NCI-H460 (cell line): ENCODE results near the gene SRSF9. TPM values are rescaled to one million over a fixed set of nuclear protein-coding genes. Genes with fewer than 3 reads are reported as not detected.
"Not testable (repeated sequence)": the region's sequence is repeated elsewhere in the genome, so short reads cannot be mapped to it uniquely, and the experiment has no call there.

Experiments
- DNase-seq: peaks from one replicate; pipeline ENCODE4 v3.0.0-alpha.2; 2016; ENCODE audit warnings: low read depth; ENCODE audit errors: extremely low read depth
- total RNA-seq: library from RNA; depleted of rRNA; stranded (reverse); fragments of >200 nt; shearing (Covaris generic); gene quantifications from 2 replicates; pipeline ENCODE4 v1.2.3, GENCODE V29; 2014

Gene SRSF9
- total RNA-seq, 1 experiment from 2014 or later = 126 TPM

DNA sequence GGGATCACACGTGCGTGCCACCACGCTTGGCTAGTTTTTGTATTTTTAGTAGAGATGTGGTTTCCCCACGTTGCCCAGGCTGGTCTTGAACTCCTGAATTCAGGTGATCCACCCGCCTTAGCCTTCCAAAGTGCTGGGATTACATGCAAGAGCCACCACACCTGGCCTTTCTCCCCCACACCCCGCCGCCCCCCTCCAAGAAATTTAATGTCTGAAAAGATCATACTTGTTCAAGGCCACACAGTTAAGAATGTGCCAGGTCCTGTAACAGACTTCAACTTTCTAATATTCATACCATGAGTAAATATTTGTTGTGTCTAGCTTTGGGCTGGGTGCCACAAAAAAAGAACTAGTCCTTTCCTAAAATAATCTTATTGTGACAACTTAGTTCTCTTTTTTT lies 14.2 kb downstream of the SRSF9 start:
- no peak for DNase-seq

DNA sequence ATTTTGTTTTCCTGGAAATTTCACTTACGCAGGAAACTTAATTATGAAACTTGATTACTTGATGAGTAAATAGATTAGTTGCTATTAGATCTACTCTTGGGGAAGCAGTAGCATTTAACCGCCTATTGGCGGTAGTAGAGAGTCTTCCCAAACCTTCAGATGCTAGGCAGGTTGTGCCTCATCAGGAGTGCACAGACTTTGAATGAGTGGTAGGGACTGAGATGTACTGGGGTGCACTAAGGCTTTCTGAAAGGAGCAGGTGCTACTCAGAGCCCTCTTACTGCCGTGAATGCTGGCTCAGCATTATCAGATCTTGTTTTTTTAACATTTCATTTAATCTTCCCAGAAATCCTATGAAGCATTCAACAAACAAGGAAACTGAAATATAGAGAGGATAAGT lies 15.6 kb downstream of the SRSF9 start:
- peak; percentile 42 for DNase-seq

DNA sequence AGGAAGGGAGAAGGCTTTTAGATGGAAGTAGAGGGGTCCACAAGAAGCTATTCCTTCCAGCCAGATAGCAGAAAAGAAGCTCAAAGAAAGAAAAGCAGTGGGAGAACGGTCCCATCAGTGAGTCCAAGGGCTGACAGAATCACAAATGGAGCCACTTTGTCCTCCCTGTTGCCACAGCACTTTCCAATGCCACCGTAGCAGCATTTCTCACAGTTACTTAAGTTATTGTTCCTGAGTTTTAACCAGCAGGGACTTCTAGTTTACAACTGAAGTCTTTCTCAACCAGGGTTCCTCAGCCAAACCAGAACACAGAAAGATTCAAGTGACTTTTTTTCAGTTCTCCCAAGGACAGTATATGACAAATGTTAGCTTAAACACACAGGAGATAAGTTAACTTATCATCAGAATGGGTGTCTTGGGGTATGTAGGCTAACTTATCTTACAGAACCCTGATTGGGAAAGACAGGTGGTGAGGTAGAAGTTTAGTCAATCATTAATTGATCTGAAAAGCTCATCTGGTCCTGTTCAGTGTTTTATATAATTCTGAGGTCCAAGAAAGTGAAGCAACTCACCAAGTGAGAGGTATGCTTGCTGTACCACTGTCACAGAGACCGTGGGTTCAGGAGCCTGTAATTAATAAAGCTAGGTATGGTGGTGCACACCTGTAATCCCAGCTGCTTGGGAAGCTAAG lies 16.3 kb downstream of the SRSF9 start:
- DNase-seq = no peak

DNA sequence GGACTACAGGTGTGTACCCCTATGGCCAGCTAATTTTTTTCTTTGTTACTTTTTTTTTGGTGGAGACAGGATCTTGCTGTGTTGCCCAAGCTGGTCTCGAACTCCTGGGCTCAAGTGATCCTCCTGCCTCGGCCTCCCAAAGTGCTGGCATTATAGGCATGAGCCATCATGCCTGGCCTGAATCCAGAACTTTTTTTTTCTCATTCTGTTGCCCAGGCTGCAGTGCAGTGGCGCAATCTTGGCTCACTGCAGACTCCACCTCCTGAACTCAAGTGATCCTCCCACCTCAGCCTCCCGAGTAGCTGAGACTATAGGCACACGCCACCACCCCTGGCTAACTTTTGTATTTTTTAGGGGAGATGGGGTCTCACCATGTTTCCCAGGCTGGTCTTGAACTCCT lies 17.0 kb downstream of the SRSF9 start:
- not testable (repeated sequence) for DNase-seq

DNA sequence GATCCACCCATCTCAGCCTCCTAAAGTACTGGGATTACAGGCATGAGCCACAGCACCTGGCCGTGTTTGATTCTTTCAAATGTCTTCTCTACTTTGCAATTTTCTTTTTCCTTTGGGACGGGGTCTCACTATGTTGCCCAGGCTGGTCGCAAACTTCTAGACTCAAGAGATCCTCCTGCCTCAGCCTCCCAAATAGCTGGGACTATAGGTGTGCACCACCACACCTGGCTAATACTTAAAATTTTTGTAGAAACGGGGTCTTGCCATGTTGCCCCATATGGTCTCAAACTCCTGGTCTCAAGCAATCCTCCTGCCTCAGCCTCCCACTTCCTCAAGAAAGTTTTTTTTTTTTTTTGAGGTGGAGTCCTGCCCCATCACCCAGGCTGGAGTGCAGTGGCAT lies 21.6 kb downstream of the SRSF9 start:
- DNase-seq = no peak

DNA sequence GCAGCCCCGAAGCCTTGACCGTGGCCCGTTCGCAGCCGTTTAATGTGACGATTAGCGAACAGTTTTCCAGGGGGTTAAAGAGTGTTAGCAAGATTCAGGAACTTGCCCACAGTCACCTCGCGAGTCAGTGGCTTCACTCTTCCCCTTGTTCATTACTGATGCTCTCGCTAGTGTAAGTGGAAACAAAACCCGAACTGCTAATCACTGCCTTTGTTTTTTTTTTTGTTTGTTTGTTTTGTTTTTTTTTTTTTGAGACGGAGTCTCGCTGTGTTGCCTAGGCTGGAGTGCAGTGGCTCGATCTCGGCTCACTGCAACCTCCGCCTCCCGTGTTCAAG lies 22.7 kb downstream of the SRSF9 start:
- not testable (repeated sequence) for DNase-seq

DNA sequence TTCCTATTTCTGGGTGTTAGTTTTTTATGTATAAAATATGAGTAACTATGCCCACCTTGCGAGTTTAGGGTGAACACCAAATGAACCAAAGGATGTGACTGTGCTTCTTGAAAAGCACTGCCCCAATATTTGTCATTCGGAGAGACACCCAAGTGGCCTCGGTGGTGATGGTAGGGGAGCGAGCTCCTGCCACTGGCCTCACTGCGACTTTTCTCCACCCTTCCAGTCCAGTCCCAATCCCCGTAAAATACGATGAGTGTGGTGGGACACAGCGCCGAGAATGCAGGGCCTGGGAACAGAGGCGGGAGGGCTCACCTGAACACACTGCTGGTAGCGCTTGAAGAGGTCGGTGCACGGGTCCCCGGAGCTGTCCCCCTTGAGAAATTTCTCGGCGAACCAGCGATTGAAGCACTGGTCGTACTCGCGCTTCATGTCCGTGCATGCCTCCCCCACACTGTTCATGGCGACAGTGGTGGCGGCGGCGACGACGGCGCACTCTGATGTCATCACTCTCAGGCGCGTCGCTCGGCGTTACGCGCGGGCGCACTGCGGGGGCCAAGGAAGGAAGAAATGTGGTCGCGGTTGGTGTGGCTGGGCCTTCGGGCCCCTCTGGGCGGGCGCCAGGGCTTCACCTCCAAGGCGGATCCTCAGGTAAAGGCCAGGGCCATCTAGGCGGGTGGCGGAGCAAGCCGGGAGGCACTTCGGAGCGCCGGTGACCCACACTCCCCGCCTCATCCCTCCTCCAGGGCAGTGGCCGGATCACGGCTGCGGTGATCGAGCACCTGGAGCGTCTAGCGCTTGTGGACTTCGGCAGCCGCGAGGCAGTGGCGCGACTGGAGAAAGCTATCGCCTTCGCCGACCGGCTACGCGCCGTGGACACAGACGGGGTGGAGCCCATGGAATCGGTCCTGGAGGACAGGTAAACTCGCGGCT lies 23.4 kb downstream of the SRSF9 start, which contains the start of the genes GATC and TRIAP1:
TSS of gene GATC (plus strand) at position 534 of the 933 bp plus-strand sequence. CDS start at position 571, 37 bp downstream.
TSS of gene TRIAP1 (minus strand) at position 474 of the 933 bp plus-strand sequence. CDS start at position 462, 12 bp downstream.
- peak; percentile 63 for DNase-seq

DNA sequence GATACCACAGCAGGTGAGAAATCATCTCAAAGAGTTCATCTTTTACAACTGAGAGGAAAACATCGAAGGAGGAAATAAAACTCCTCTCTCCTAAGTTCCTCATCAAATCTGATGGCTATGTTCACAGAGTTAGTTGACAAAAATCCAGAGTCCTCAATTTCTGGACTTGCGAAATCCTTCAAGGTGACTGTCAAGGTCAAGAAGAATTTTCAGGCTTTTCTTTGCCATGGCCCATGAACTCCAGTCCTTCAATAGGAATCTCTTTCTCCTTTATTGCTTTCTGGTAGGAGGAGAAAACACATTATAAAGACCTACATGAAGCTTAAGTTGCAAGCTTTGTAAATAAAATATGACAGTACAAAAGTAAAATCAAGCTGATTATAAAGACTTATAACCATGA lies 24.9 kb downstream of the SRSF9 start:
- no peak for DNase-seq

DNA sequence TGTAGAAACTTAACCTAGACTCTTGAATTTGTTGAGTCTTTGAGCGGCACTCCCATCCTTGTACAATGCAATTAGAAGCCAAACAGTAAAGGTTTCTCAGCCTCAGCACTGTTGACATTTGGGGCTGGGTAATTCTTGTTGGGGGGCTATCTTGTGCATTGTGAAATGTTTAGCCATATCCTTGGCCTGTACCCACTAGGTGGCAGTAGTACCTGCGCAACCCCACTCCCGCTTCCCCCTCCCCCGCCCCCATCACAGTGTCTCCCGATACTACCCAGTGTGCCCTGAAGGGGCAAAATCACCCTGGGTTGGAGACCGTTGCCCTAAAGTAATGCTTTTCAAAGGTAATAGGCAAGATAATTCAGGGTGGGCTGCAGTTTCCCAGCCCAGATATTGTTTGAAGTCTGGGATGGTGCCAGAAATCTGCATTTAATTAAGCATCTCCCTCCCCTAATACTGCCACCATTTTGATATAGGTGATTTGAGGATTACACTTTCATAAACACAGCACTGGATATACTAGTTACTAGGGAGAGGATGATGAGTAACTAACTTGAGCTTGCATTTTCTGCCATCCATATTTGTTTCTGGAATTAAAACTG lies 29.8 kb downstream of the SRSF9 start:
- peak; percentile 67 for DNase-seq

DNA sequence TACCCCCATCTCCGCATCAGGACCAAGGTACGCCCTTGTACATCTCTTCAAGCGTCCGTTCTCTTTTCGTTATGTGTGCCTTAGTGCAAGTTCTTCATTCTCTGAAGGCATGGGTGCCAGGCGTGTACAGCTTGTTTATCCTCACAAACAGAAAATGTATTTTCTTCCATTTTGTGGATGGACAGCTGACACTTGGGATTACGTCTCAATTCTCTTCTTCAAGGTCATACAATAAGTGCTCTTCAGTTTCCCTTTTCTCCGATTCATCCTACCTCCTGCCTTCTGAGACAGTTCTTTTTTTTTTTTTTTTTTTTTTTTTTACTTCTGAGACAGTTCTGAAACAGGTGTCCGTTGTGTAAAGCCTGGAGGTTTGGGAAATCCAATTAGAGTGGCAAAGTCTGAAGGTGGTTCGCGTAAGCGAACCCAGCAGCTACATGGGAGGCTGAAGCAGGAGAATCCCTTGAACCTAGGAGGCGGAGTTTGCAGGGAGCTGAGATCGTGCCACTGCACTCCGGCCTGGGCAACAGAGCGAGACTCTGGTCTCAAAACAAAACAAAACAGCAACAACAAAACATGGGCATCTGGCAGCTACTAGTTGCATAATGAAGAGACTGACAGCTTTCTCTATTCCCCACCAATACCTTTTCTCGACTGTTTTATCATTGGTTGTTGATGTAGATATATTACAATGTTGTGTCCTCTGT lies 30.9 kb downstream of the SRSF9 start:
- DNase-seq = no peak

DNA sequence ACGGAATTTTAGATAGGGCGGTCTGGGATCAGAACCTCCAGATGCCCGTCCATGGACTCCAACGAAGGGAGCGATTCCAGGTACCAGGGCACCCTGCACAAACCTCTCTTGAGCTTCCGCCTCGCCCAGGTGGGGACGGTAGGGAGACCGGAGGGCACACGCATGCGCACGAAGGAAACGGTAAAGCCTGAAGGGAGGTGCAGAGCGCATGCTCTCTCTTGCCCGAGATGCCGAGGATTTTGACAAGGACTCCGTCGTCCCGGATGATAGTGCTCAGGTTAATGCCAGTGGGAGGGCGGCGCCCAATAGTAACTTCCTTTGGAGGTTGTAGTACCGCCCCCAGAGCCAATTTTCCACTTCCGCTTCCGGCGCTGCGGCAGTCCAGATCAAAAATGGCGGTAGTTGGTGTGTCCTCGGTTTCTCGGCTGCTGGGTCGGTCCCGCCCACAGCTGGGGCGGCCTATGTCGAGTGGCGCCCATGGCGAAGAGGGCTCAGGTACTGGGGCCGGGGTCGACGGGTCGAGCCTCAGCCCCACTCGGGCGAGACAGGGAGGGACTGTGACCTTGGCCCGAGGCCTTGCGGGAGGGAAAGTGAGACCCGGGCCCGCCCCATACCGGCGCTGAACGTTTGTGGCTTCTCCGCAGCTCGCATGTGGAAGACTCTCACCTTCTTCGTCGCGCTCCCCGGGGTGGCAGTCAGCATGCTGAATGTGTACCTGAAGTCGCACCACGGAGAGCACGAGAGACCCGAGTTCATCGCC lies 31.6 kb downstream of the SRSF9 start, which contains the start of gene COX6A1:
TSS of gene COX6A1 (plus strand) at position 379 of the 760 bp plus-strand sequence. CDS start at position 393, 14 bp downstream.
- peak; percentile 99 for DNase-seq

DNA sequence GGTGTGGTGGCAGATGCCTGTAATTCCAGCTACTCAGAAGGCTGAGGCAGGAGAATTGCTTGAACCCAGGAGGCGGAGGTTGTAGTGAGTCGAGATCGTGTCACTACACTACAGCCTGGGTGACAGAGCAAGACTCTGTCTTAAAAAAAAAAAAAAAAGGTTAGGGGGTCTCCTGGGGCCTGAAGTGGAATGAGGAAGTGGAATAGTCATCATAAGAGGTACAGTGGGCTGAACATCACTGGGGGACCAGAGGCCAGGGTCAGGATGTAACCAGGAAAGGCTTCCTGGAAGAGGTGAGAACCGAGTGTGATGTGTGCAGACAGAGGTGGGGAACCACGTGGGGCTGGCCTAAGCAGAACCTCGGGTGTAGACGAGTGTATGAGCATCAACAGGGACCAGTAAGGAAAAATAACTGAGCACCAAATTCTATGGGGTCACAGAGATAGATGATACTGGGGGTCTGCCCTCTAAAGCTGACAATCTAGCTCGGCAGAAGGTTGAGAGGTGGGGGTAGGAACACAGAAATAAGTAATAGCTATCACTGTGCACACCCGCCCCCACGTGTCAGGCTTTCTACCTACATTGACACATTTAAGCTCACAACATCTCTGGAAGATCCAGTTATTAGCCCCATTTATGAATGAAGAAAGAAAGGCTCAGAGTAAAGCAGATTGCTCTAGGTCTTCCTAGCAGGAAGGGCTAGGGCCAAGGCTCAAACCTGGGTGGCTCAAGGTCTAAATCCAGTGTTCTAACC lies 36.6 kb downstream of the SRSF9 start:
- no peak for DNase-seq

DNA sequence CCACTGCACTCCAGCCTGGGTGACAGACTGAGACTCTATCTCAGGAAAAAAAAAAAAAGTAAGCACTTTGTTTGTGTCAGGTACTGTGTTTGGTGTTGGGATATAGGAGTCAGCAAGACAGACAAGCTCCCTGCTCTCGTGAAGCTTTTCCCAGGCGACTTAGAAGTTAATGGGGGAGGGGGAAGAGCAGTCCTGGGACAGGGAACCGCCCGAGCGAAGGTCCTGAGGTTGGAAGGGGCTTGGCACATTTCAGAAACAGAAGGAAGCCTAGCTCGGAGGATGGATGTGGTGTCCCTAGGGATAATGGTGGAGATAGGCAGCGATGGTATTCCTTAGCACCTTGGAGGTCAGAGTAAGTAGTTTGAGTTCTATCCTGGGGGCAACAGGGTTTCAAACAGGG lies 40.2 kb downstream of the SRSF9 start:
- no peak for DNase-seq

DNA sequence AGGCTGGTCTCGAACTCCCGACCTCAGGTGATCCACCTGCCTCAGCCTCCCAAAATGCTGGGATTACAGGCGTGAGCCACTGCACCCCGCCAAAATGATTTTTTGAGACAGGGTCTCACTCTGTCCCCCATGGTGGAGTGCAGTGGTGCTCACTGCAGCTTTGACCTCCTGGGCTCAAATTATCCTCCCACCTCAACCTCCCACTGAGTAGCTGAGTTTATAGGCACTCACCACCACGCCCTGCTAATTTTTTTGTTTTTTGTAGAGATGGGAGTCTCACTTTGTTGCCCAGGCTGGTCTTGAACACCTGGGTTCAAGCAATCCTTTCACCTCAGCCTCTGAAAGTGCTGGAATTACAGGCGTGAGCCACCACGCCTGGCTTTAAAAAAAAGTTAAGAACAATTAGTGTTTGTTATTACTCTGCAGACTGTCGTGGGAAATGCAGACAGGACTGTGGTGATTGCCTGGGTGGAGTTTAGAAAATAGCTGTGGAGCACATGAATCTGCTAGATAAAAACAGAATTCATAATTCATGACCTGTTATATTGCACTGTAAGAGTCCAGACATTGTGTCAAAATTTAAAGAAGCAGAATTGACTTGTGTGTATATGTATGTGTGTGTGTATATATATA lies 40.8 kb downstream of the SRSF9 start:
- no peak for DNase-seq

DNA sequence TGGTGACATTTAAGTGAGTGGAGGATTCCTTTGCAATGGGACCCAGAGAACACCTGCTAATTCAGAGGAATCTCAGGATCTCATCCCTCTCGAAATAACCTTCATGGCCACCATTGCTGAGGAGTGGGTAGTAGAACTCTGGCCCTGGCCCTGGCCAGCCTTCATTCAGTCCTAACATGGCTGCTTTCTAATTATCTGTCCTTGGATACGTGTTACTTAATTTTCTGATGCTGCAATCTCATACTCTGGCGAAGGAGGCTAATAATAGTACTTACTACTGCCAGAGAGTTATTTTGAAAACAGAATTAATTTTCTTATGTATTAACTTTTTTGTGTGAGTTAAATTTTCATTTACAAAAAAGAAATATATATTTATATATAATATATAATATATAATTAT lies 43.8 kb downstream of the SRSF9 start:
- DNase-seq = no peak

DNA sequence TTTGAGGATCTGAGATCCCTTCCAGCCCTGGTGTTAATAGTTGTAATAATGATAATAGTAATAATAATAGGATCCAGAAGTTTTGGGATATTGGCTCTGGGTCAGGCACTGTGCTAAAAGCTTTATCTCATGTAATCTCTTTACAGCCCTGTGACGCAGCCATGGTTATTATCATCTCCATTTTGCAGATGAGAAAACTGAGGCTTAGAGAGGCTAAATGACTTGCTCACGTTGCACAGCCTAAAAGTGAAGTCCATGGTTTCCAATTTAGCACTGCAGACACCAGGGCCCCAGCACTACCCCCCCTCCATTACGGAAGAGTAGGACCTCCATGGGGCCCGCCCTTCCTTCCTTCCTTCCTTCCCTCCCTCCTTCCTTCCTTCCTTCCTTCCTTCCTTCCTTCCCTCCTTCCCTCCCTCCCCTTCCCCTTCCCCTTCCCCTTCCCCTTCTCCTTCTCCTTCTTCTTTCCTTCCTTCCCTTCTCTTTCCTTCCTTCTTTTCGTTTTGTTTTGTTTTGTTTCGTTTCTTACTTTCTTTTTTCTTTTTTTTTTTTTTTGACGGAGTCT lies 46.6 kb downstream of the SRSF9 start:
- DNase-seq = no peak

DNA sequence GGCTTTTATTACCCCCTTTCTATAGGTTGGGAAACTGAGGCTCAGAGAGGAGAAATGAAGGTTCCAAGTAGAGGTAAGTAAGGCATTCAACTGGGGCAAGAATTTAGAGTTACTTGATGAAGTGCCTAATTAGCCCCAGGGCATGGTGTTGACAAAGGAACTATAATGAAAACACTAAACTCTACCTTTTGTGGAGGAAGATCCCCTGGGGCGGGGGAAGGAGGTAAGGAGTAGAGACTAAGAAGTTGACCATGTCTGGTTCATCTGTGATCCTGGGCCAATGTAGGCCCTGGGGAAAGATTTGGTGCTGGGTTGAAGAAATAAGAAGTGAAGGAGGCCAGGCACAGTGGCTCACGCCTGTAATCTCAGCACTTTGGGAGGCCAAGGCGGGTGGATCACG lies 47.8 kb downstream of the SRSF9 start:
- no peak for DNase-seq

DNA sequence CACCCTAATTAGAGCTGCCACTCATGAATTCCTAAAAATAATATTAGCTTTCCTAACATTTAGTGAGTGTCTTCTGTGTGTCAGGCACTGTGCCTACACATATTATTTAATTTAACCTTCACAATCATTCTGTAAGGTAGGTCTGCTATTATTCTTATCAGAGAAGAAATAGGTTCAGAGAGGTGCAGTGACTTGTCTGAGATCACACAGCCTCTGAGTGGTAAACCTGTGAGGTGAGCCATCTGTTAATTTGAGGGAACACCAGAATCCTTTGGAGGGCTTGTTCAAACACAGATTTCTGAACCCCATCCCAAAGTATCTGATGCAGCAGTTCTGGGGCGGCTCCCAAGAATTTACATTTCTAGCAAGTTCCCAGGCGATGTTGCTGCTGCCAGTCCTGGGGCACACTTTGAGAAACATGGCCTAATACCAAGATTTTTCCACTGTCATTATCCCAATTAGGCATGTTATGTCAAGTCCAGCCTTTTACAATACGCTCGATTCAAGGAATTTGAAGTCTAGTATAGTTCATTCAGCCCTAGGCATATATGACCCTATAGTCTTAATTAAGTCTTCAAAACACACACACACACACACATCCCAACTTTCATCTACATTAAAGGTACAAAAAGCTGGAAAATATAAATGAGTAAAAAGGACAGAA lies 51.5 kb downstream of the SRSF9 start:
- DNase-seq = no peak
